ENCODE measurements around the gene ESD.

DNA sequence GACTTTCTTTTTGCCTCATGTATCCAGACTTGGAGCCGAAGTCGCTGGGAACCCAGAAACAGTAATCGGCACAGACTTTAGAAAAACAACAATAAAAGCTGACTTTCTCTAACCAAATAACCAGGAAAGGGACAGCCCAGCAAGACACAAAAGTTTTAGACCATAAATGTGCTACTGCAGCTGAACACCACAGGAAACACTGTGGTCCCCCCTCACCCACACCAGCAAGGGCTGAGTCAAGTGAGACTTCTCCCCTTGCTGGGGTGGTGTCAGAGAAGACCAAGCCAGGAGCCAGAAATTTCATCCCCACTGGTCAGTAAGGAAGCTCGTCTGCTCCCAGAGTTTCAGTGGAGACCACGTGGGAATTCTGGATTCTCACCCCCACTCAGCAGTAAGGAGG lies 70.6 kb downstream of the ESD start:
- TF ChIP-seq, protein P1, sequence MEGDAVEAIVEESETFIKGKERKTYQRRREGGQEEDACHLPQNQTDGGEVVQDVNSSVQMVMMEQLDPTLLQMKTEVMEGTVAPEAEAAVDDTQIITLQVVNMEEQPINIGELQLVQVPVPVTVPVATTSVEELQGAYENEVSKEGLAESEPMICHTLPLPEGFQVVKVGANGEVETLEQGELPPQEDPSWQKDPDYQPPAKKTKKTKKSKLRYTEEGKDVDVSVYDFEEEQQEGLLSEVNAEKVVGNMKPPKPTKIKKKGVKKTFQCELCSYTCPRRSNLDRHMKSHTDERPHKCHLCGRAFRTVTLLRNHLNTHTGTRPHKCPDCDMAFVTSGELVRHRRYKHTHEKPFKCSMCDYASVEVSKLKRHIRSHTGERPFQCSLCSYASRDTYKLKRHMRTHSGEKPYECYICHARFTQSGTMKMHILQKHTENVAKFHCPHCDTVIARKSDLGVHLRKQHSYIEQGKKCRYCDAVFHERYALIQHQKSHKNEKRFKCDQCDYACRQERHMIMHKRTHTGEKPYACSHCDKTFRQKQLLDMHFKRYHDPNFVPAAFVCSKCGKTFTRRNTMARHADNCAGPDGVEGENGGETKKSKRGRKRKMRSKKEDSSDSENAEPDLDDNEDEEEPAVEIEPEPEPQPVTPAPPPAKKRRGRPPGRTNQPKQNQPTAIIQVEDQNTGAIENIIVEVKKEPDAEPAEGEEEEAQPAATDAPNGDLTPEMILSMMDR (IDR thresholded peaks at IDR 0.05) = no peak
- TF ChIP-seq POLR2A (IDR thresholded peaks at IDR 0.05) = no peak

All from heart left ventricle (tissue), 13 donors.